C1 segment of cervical spinal cord (tissue), 14 donors: ENCODE measurements around the gene CDY2B.
"Not testable (repeated sequence)": the region's sequence is repeated elsewhere in the genome, so short reads cannot be mapped to it uniquely, and the experiment has no call there.

Experiments
- DNase-seq, 14 donors: peaks; one replicate each; lab custom pipeline; 2025; lab: John Stamatoyannopoulos, UW

Gene CDY2B, protein sequence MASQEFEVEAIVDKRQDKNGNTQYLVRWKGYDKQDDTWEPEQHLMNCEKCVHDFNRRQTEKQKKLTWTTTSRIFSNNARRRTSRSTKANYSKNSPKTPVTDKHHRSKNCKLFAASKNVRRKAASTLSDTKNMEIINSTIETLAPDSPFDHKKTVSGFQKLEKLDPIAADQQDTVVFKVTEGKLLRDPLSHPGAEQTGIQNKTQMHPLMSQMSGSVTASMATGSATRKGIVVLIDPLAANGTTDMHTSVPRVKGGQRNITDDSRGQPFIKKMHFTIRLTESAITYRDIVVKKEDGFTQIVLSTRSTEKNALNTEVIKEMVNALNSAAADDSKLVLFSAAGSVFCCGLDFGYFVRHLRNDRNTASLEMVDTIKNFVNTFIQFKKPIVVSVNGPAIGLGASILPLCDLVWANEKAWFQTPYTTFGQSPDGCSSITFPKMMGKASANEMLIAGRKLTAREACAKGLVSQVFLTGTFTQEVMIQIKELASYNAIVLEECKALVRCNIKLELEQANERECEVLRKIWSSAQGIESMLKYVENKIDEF

DNA sequence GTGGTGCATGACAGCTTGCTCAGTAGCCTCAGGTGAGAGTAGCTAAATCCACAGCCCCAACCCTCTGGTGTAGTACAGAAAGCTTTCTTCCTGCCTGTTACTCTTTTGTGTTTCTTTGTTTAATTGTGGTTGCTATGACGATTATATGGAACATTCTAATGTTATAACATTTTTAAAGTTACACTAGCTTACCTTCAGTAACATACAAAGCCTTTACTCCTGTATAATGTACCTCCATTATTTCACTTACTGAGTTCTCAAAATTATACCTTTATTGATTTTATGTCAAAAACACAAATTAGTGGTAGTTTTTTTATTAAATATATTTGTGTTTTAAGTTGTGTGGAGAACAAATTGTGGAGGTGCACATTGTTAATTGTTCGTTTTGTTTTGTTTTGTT is at the start of gene CDY2B:
Gene CDY2B (minus strand): TSS at position 101 of the 400 bp plus-strand sequence. CDS start 328 bp downstream, outside the sequence.
- DNase-seq, result not testable (repeated sequence)

DNA sequence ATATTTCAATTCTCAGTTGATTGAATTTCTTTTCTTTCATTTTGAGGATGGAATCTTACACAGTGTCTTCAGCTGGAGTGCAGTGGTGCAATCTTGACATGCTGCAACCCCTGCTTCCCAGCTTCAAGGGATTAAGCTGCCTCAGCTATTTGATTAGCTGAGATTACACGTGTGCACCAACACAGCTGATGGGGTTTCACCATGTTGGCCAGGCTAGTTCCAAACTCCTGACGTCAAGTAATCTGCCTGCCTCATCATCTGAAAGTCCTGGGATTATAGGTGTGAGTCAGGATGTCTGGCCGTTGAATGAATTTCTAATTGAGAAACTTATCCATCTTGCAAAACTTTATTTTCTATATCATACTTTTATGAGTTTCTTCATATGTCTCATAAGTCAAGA is 28.0 kb upstream of the CDY2B start:
- not testable (repeated sequence) for DNase-seq

DNA sequence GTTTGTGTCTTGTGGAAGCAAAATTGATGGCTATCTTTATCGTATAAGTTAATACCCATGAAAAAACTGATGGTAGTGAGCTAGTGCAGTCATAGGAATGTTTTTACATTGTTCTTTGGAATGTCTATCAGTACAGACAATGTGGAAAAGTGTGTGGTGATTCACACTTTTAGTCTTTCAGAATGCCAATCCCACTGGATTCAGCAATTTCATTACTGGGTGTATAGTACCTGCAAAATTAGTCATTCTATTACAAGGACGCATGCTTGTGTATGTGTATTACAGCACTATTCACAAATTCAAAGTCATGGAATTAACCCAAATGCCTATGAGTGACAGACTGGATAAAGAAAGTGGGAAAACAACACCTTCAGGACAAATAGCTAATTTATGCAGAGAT is 27.3 kb upstream of the CDY2B start:
- not testable (repeated sequence) for DNase-seq

DNA sequence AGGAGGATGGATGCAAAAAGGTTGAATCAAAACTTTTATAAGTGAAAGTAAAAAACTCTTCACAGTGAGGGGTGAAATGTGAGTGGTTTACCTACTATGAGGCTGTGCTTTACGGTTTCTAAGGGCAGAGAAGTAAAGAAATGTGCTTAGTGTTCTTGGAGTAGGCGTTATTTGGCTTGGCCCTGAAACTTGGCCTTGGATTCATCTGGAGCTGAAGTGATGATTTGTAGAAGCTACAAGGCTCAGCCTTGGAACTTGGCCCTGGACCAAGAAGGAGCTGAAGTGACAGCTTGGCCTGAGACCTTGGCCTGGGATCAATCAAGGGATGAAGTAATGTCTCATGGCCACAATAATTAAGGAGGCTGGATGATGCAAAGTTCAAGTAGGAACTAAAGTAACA is 1.7 kb upstream of the CDY2B start:
- not testable (repeated sequence) for DNase-seq

DNA sequence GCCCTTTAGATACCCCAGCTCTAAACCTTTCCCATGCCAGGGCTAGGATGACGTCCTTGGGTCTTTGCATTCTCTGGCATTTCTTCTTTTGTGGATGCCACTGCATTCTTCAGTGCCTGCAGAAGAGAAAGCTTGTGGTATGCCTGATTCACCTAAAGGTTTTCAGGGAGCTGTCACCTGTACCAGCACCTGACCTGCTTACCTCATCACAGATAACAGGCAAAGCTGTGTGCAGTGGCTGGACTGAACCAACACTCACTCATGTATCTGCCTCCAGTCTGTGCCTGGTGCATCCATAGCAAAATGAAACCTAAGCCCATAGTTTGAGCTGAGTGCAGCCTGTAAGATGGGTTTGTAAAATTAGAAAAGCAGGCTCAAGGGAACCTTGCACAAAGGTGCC is 3.3 kb downstream of the CDY2B start:
- DNase-seq, result not testable (repeated sequence)

DNA sequence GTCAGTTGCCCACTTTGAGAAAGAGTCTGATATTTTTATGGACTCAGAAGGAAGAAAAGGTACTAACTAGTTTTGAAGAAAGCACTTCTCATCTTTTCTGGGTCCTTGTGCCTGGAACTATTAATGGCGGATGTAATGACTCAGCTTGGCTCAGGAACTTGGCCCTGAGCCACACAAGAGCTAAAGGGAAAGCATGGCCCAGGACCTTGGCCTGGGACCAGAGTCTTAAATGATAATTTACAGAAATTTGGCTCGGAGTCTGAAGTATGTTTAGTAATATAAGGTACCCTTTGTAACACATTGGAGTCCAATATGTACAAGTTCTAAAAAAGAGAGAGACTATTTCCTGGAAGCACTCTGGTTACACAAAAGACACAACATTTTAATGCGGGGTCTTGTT is 4.6 kb downstream of the CDY2B start:
- DNase-seq, result not testable (repeated sequence)

DNA sequence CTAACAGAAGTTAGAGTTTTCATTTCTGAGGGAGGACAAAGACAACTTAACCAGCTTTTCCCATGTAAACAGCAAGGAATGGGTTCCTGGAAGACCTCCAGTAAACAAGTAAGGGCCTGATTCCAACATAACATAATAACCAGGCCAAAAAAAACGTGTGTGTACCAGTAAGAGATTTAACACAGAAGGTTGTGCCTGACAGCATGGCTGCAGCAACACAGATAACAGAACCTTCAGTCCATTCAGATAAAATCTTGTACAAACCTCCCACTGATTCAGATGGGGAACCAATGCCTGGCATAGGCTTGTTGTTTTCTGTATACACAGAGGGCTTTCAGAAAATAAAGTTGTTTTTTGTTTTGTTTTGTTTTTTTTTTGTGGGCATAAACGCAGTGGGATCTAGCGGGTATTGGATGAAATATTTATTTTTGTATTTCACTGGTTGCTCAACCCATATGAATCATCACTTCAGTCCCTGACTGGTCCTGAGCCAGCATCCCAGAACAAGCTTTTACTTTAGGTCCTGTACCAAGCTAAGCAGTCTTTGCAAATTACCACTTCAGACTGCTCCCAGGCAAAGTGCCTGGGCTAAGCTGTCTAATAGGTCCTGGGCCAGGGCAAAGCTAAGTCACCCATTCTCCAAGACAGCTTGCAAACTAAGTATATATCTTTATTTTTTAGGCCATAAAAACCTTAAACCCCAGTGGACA is 8.7 kb downstream of the CDY2B start:
- not testable (repeated sequence) for DNase-seq

DNA sequence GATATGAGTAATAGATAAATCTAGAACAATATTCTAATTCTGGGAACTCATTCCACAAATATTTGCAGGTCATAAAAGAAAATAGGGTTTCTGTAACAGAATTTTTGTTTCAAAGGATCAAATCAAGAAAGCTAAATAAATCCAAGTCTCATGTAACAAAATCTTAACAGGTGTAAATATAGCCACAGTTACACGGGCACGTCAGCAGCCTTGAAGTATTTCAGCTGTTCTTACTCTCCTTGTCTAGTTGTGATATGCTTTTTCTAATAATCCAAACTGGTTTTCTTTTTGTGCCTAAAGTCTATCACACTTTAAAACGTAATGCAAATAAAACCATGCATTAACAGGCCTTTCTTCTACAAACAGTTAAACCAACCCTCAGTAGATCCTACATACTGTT is 9.3 kb downstream of the CDY2B start:
- DNase-seq, result not testable (repeated sequence)

DNA sequence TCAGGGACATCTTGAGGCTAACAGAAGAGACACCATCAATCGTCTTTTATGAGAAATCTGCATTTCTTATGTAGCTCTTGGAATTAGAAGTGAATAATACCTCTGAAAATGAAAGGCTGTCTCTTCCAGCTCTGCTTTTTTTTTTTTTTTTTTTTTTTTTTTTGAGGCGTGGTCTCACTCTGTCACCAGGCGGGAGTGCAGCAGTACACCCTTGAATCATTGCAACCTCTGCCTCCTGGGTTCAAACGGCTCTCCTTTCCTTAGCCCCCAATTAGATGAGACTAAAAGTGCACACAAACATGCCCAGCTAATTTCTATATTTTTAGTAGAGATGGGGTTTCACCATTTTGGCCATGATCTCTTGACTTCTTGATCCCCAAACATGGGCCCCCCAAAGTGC is 12.2 kb downstream of the CDY2B start:
- DNase-seq, result not testable (repeated sequence)

DNA sequence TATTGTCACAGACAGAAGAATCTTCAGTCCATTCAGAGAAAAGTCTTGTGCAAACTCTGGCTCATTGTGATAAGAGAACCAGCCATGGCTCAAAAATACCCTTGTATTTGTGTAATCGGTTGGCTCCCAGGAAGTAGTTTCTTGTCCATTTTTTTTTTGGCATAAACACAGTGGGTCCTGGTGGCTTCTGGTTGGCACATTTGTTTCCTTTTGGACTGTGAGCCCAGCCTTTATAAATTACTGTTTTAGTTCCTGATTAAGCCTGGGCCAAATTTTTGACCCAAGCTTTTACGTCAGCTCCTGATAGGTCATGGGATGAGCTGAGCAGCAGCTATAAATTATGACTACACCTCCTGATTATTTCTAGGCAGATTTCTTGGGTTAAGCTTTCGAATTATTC is 19.4 kb downstream of the CDY2B start:
- not testable (repeated sequence) for DNase-seq

DNA sequence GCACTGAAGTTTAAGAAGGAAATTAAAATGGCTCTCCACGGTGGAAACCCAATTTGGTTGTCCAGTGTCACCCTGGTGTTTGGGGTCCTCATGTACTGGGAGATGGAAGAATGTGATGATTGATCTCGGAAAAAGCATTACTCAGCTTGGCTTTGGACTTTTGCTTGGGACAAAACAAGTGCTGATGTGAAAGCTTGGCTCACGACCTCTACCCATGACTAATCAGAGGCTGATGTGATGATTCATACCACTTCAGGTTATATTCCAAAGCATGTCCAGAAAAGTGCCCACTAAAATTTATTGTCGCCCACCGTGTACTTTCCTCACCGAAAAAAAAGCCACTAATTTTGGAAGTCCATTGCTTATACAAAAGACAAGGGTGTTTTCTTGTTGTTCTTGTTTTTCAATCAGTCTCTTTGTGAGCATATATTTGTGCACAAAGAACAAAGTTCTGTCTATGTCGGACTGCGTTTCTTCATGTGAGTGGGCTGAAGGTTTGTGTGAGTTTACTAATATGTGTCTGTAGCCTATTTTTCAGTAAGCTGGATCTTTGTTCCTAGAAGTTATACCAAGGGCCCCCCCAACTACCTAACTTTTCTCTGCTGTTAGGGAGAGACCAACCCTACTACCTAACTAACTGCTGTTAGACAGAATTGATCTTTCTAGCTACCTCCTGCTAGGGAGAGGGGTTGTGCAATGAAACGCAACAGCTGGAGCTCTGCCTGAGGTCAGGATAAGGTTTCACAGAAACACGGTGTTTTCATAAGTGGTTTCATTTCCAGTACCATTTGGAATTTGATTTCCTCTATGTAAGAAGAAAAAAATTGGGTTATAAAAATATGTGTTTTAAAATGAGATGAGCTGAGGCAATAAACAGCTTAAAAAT is 22.8 kb downstream of the CDY2B start:
- not testable (repeated sequence) for DNase-seq

DNA sequence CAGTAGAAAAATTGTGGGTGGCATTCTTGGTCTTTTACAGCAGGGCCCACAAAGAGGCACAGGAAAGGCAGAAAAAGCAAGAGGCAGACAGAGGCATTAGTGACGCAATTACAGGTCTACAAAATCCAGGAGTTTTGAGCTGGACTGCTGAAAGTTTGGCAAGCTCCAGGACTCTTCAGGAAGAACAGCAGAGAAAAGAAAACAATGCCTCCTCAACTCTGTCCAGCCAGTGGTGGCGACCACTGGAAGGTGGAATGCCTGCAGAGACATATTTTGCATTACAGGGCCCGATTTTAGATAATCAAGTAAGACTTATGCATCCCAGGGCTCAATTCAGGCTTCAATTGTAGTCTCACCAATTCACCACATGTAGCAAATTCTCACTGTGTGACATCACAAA is 23.5 kb downstream of the CDY2B start:
- not testable (repeated sequence) for DNase-seq

DNA sequence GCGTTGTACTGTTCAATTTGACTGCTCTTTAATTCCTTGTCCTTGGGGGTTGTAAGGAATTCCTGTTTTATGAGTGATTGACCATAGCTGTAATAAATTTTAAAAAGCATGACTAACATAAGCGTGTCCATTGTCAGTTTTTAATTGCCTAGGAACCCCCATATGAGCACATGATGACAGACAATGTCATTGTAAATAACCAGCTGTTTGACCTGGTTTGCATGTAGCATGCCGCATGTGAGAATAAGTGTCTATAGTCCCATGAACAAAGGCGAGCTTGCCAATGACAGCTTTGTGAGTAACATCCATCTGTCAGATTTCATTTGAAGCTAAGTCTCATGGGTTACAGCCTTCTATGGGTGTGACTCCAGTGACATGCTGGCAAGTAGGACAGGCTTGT is 30.9 kb downstream of the CDY2B start:
- DNase-seq, result not testable (repeated sequence)

DNA sequence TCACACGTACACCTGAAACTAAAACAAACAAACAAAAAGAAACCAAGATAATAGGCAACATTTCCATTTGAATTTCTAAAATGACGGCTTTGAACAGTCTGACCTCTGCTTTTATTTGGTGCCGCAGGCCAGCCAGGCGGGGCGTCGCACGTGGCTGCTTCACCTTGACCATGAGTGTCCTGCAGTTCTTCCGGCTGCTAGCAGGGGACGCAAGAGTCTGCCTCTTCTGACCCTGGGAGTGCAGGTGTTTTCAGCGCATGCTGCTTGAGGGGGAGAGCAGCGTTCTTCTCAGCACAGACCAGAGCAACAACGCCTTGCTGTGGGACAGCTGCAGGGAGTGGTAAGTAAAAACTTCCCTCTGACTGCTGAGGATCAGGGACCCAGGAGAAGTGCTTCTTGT is 47.9 kb downstream of the CDY2B start:
- DNase-seq, result not testable (repeated sequence)
